ENCODE data around the gene LRP1B.
"Not testable (repeated sequence)": the region's sequence is repeated elsewhere in the genome, so short reads cannot be mapped to it uniquely, and the experiment has no call there.

LRP1B gene

GRCh38 chr2:140586379-140586778 is 1544.4 kb downstream of the LRP1B start:
- FAIRE-seq: no peak

- FAIRE-seq: no peak
These were observed 1545.8 kb downstream of the LRP1B start for GRCh38 chr2:140585016-140585415.

- FAIRE-seq: no peak
These were observed 1546.3 kb downstream of the LRP1B start for GRCh38 chr2:140584471-140584870.

GRCh38 chr2:140580532-140581151 is 1550.2 kb downstream of the LRP1B start:
- no peak for FAIRE-seq

GRCh38 chr2:140577453-140577852 is 1553.4 kb downstream of the LRP1B start:
- FAIRE-seq: no peak

GRCh38 chr2:140567734-140568133 is 1563.1 kb downstream of the LRP1B start:
- no peak for FAIRE-seq

GRCh38 chr2:140565756-140566155 is 1565.1 kb downstream of the LRP1B start:
- no peak for FAIRE-seq

GRCh38 chr2:140555701-140556100 is 1575.1 kb downstream of the LRP1B start:
- FAIRE-seq: no peak

- FAIRE-seq: no peak
These were observed 1578.2 kb downstream of the LRP1B start for GRCh38 chr2:140552634-140553033.

- FAIRE-seq: no peak
These were observed 1579.5 kb downstream of the LRP1B start for GRCh38 chr2:140551287-140551686.

GRCh38 chr2:140550821-140551220 is 1580.0 kb downstream of the LRP1B start:
- FAIRE-seq: no peak

- FAIRE-seq: not testable (repeated sequence)
These were observed 1586.0 kb downstream of the LRP1B start for GRCh38 chr2:140544769-140545168.

GRCh38 chr2:140542627-140543026 is 1588.2 kb downstream of the LRP1B start:
- FAIRE-seq: no peak

- no peak for FAIRE-seq
These were observed 1591.5 kb downstream of the LRP1B start for GRCh38 chr2:140539242-140539875.

GRCh38 chr2:140529706-140530105 is 1601.1 kb downstream of the LRP1B start:
- FAIRE-seq: no peak

GRCh38 chr2:140528982-140529381 is 1601.8 kb downstream of the LRP1B start:
- no peak for FAIRE-seq

- FAIRE-seq: no peak
These were observed 1604.2 kb downstream of the LRP1B start for GRCh38 chr2:140526575-140526974.

GRCh38 chr2:140512106-140512505 is 1618.7 kb downstream of the LRP1B start:
- FAIRE-seq: no peak

GRCh38 chr2:140509765-140510164 is 1621.1 kb downstream of the LRP1B start:
- no peak for FAIRE-seq

- FAIRE-seq: no peak
These were observed 1622.1 kb downstream of the LRP1B start for GRCh38 chr2:140508756-140509155.

GRCh38 chr2:140506606-140507005 is 1624.2 kb downstream of the LRP1B start:
- FAIRE-seq: no peak

- no peak for FAIRE-seq
These were observed 1626.2 kb downstream of the LRP1B start for GRCh38 chr2:140504601-140505000.

- no peak for FAIRE-seq
These were observed 1627.7 kb downstream of the LRP1B start for GRCh38 chr2:140502951-140503630.

GRCh38 chr2:140498360-140498759 is 1632.5 kb downstream of the LRP1B start:
- no peak for FAIRE-seq
